Esophagus muscularis mucosa (tissue), 4 donors: ENCODE measurements around the gene RNF26.

Source experiments
- EP300 ChIP-seq: sonication (generic); formaldehyde crosslinking; IDR thresholded peaks from one replicate; pipeline ENCODE4 v1.6.1; 2017; ENCODE audit warnings: antibody characterized with exemption
- POLR2A ChIP-seq: fragments of 450-650 bp; IDR thresholded peaks from one replicate; pipeline ENCODE4 v1.6.1; 2017; ENCODE audit warnings: antibody characterized with exemption, moderate library complexity, mild to moderate bottlenecking, low read depth
- POLR2AphosphoS5 ChIP-seq, 2 donors: sonication (generic); formaldehyde crosslinking; IDR thresholded peaks; one replicate each; pipeline ENCODE4 v1.6.1; 2017; ENCODE audit warnings: antibody characterized with exemption in 2 of 2
- TF ChIP-seq, protein P1 (sequence below), 3 experiments: fragments of 200-600 bp in 2 of 3; fragments of 450-650 bp in 1 of 3; sonication (generic) in 2 of 3; IDR thresholded peaks; one replicate each; pipeline ENCODE4 v1.5.1; 2017 to 2019; ENCODE audit warnings: antibody characterized with exemption in 3 of 3, mild to moderate bottlenecking in 2 of 3, moderate library complexity in 1 of 3

DNA sequence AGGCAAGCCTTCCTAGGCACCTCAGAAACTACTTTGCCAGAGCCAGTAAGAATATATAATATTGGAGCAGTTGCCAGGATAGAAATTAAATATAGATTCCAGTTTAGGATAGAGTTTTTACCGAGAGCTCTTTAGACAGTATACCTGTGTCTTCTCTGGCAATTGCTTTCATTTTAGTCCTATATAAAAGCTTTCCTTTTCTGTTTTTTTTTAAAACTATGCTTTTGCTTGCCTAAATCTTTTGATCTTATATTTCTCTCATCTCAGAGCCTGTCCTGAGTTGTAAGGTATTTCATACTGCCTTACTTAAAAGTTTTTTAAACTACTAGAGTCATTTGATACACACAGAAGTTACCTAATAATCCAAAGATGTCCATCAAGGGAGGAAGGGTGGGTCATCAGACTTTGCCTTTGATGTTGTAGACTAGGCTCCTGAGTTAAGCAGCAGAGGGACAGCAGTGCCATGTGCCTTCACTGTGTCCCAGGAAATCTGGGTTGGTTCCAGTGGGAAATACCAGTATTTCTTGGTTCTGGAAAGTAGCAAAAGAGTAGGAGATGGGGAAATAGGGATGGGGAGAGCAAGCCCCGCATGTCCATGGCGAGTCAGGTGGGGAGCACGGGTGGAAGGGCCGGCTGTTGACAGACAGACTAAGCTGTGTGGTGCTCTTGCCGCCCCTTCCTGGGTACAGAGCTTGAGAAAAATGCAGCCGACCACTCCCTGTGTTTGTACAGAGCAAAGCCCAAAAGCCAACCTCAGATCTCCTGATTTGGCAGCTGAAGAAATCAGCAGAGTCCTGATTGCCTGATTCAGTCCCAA lies 28.6 kb upstream of the RNF26 start:
- TF ChIP-seq, protein P1, sequence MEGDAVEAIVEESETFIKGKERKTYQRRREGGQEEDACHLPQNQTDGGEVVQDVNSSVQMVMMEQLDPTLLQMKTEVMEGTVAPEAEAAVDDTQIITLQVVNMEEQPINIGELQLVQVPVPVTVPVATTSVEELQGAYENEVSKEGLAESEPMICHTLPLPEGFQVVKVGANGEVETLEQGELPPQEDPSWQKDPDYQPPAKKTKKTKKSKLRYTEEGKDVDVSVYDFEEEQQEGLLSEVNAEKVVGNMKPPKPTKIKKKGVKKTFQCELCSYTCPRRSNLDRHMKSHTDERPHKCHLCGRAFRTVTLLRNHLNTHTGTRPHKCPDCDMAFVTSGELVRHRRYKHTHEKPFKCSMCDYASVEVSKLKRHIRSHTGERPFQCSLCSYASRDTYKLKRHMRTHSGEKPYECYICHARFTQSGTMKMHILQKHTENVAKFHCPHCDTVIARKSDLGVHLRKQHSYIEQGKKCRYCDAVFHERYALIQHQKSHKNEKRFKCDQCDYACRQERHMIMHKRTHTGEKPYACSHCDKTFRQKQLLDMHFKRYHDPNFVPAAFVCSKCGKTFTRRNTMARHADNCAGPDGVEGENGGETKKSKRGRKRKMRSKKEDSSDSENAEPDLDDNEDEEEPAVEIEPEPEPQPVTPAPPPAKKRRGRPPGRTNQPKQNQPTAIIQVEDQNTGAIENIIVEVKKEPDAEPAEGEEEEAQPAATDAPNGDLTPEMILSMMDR (IDR thresholded peaks at IDR 0.05): no peak
- no peak for TF ChIP-seq POLR2AphosphoS5 (IDR thresholded peaks at IDR 0.05)
- no peak for TF ChIP-seq POLR2A
- TF ChIP-seq EP300: no peak
